Smooth muscle cell (in vitro differentiated cells): ENCODE data around the gene USP6NL. TPM values are rescaled to one million over a fixed set of nuclear protein-coding genes. Genes with fewer than 3 reads are reported as not detected.

Experiments
- DNase-seq: peaks from one replicate; lab custom pipeline; 2025; ENCODE audit not compliant: unreplicated experiment; lab: John Stamatoyannopoulos, UW
- H2AFZ ChIP-seq: fragments of 200-600 bp; sonication (generic); 2 replicates; pipeline ENCODE4 v1.6.0; 2016; ENCODE audit warnings: antibody characterized with exemption, low read depth, mild to moderate bottlenecking
- H3F3A ChIP-seq: fragments of 200-600 bp; sonication (generic); 2 replicates; pipeline ENCODE4 v1.6.0; 2017; ENCODE audit warnings: antibody characterized with exemption, low read depth
- H3K27ac ChIP-seq: fragments of 200-600 bp; sonication (generic); 2 replicates; pipeline ENCODE4 v1.5.1; 2016; ENCODE audit warnings: low read depth, mild to moderate bottlenecking
- H3K27me3 ChIP-seq: fragments of 200-600 bp; sonication (generic); 2 replicates; pipeline ENCODE4 v1.6.1; 2016; ENCODE audit warnings: low read depth, mild to moderate bottlenecking
- H3K36me3 ChIP-seq: fragments of 200-600 bp; sonication (generic); 2 replicates; pipeline ENCODE4 v1.5.1; 2016; ENCODE audit warnings: low read depth
- H3K4me1 ChIP-seq: fragments of 200-600 bp; sonication (generic); 2 replicates; pipeline ENCODE4 v1.5.1; 2016; ENCODE audit warnings: low read depth
- H3K4me2 ChIP-seq: fragments of 200-600 bp; sonication (generic); 2 replicates; pipeline ENCODE4 v1.6.0; 2016; ENCODE audit warnings: mild to moderate bottlenecking
- H3K4me3 ChIP-seq: fragments of 200-600 bp; sonication (generic); 2 replicates; pipeline ENCODE4 v1.5.1; 2016; ENCODE audit warnings: mild to moderate bottlenecking
- H3K79me2 ChIP-seq: fragments of 200-600 bp; sonication (generic); 2 replicates; pipeline ENCODE4 v1.6.0; 2016; ENCODE audit warnings: low read depth, mild to moderate bottlenecking
- H3K9ac ChIP-seq: fragments of 200-600 bp; sonication (generic); 2 replicates; pipeline ENCODE4 v1.6.0; 2016; ENCODE audit warnings: low read depth
- H3K9me3 ChIP-seq: fragments of 200-600 bp; sonication (generic); replicated peaks from 2 replicates; pipeline ENCODE4 v1.5.1; 2016; ENCODE audit warnings: low read depth
- H4K20me1 ChIP-seq: fragments of 200-600 bp; sonication (generic); 2 replicates; pipeline ENCODE4 v1.6.0; 2016; ENCODE audit warnings: low read depth
- CTCF ChIP-seq: fragments of 200-600 bp; sonication (generic); IDR thresholded peaks from 2 replicates; pipeline ENCODE4 v1.5.1; 2017; ENCODE audit warnings: borderline replicate concordance, mild to moderate bottlenecking, antibody characterized with exemption; ENCODE audit not compliant: insufficient read depth, poor library complexity, severe bottlenecking
- WGBS: methylation state at CpG from one replicate; pipeline ENCODE4 v1.1.7; 2016; ENCODE audit warnings: low lambda C conversion rate; 5-methylcytosine and 5-hydroxymethylcytosine counted together
- polyA plus RNA-seq: library from polyadenylated mRNA; unstranded; fragments of >200 nt; fragmentation: Nextera tagmentation; extraction: Ambion mirVana; gene quantifications from 2 replicates; pipeline ENCODE4 v1.2.1, GENCODE V29; 2016
- total RNA-seq: library from RNA; depleted of rRNA; stranded (reverse); fragments of >200 nt; gene quantifications from 2 replicates; pipeline ENCODE4 v1.2.3, GENCODE V29; 2014

USP6NL gene
- total and polyA plus RNA-seq, 2 experiments from 2014 or later, result 12.0 to 32.8 TPM

GRCh38 chr10:11447586-11447985 is 163.9 kb downstream of the USP6NL start:
- no peak overlapping the region for H3K27ac ChIP-seq
- no peak for TF ChIP-seq CTCF
- 92% methylated on average over 9 of the region's 9 CpGs for WGBS

GRCh38 chr10:11446864-11447263 is 164.6 kb downstream of the USP6NL start:
- Histone ChIP-seq H3K9me3 (no peaks in the 10 kb centered on the region), H4K20me1 (no peaks in the 10 kb centered on the region), H3K27me3 (peaks cover 3% of the 10 kb centered on the region), H3K4me2 (no peak overlapping the region), H3K4me3 (no peak overlapping the region), H2AFZ (no peak overlapping the region), H3K27ac (no peak overlapping the region), H3F3A (no peaks in the 10 kb centered on the region), H3K36me3 (no peaks in the 10 kb centered on the region), H3K79me2 (no peaks in the 10 kb centered on the region), H3K4me1 (no peaks in the 10 kb centered on the region), H3K9ac (no peak overlapping the region)
- WGBS, result 92% methylated on average over 4 of the region's 4 CpGs
- TF ChIP-seq CTCF, result no peak
- no peak for DNase-seq

More at GRCh38 chr10:11447586-11447985, 163.9 kb downstream of the USP6NL start:
- H3K9me3 ChIP-seq, result no peaks in the 10 kb centered on the region
- peaks cover 3% of the 10 kb centered on the region for H3K27me3 ChIP-seq
- H4K20me1 ChIP-seq, result no peaks in the 10 kb centered on the region
- H3K9ac ChIP-seq, result no peak overlapping the region
- H2AFZ ChIP-seq, result no peak overlapping the region
- no peak for DNase-seq
- no peak overlapping the region for H3K4me3 ChIP-seq
- H3K4me2 ChIP-seq, result no peak overlapping the region
- no peaks in the 10 kb centered on the region for H3F3A ChIP-seq
- no peaks in the 10 kb centered on the region for H3K4me1 ChIP-seq
- no peaks in the 10 kb centered on the region for H3K36me3 ChIP-seq
- H3K79me2 ChIP-seq, result no peaks in the 10 kb centered on the region

- WGBS, result 82% methylated on average over 5 of the region's 5 CpGs
- no peaks in the 10 kb centered on the region for H3K4me1 ChIP-seq
- H3K9ac ChIP-seq, result no peak overlapping the region
- H2AFZ ChIP-seq, result no peak overlapping the region
- no peaks in the 10 kb centered on the region for H3K36me3 ChIP-seq
- peaks cover 3% of the 10 kb centered on the region for H3K27me3 ChIP-seq
- no peaks in the 10 kb centered on the region for H4K20me1 ChIP-seq
- H3F3A ChIP-seq, result no peaks in the 10 kb centered on the region
- no peaks in the 10 kb centered on the region for H3K9me3 ChIP-seq
- TF ChIP-seq CTCF, result no peak
- H3K4me2 ChIP-seq, result no peak overlapping the region
- H3K27ac ChIP-seq, result no peak overlapping the region
- H3K79me2 ChIP-seq, result no peaks in the 10 kb centered on the region
- no peak overlapping the region for H3K4me3 ChIP-seq
- no peak for DNase-seq
These were observed 165.3 kb downstream of the USP6NL start for GRCh38 chr10:11446133-11446532.

GRCh38 chr10:11444531-11445228 is 166.8 kb downstream of the USP6NL start:
- Histone ChIP-seq H4K20me1 (no peaks in the 10 kb centered on the region), H3K9ac (no peak overlapping the region), H3K36me3 (no peaks in the 10 kb centered on the region), H3K79me2 (no peaks in the 10 kb centered on the region), H2AFZ (no peak overlapping the region), H3K9me3 (no peaks in the 10 kb centered on the region), H3K4me2 (no peak overlapping the region), H3K27ac (no peak overlapping the region), H3K27me3 (peaks cover 3% of the 10 kb centered on the region), H3F3A (no peaks in the 10 kb centered on the region), H3K4me3 (no peak overlapping the region), H3K4me1 (no peaks in the 10 kb centered on the region)
- TF ChIP-seq CTCF, result no peak
- no peak for DNase-seq
- WGBS, result 84% methylated on average over 20 of the region's 27 CpGs
